AG08395 (cell line): Measurements from ENCODE around the gene KCP.

Experiments used
- DNase-seq: peaks from one replicate; pipeline ENCODE4 v3.0.0; 2012; ENCODE audit warnings: mixed read lengths, low spot score

The KCP gene

DNA sequence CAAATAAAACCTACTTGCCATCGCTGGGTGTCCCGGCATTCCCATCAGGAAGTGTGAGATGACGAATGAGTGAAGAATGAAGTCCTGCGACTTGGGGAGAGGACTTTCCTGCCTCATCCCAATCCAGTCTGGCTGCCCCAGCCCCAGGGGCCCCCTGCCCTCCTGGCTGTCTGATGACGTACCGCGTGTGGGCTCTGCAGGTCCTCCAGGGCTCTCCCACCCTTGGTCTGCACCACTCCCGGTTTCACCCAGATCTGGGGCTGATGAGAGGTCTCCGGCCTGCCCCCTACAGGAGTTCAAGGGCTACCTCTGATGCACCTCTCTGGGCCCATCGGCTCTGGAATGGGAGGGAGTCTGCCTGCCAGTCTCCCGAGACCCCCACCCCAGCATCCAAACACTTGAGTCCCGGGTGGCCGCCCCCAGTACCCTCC lies 38.1 kb downstream of the KCP start:
- no peak for DNase-seq

DNA sequence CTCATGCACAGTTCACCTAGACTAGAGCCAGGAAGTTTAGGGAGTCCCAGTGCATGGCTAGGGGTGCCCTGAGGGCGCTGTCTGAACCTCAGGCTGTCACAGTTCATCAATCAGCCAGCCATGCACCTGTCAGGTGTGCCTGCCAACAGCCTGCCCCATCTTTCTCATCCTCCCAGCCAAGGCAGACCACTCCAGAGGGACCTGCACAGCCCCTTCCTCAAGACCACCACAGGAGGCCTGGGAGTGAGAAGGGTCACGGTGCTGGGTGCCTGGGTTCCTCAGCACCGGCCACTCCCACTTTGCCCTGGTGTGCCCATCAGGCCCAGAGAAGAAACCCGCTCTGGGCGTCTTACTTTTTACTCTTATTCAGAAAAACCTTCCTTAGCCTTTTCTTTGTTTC lies 39.5 kb downstream of the KCP start:
- no peak for DNase-seq

DNA sequence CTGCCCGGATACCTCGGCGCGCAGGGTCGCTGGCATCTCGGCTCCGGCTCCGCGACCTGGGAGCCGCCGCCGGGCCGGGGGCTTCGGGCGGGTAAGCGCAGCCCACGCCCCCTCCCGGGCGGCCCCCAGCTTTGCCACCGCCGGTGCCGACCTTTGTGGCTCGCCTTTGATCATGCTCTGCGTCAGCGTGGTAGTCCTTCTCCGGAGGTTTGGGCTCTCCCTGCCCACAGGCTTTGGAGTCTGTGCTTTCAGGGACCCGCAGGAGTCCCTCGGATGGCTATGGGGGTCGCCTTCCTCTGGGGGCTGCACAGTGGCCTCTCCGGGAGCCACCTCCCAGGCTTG lies 40.6 kb downstream of the KCP start:
- no peak for DNase-seq

DNA sequence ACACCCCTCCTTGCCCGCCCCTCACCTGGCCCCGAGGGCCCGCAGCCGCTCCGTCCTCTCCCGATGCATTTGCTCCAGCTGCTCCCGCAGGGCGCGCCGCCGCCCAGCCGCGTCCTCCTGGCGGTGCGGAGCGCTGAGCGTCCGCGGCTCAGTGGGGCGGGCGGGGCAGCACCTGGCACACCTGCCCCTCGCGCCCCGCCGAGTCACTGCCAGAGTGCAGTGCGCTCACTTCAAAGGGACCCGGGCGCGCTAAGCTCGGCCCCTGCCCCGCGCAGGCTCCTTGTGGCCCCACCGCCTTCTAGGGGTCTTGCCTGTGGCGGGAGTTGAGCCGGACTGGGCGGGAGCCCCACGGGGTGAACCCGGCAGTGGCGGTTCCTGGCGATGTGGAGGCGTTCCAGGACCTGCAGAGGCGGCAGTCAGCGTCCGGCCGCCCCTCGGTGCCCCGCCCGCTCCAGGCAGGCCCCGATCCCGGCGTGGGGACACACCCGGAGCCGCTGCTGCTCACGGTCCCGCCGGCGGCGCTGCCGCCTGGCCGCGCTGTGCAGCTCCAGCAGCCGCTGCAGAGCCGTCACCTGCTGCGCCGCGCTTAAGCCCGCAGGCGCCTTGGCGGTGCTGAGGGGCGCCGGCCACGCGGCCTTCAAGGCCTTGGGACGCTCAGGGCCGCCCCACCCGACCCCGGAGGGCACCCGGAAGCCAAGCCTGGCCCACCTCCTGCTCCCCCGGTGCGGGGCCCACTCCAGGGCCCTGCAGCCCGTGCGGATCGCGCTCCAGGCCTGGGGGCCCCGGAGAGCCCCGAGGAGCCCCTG lies 41.2 kb downstream of the KCP start:
- peak; percentile 39 for DNase-seq

DNA sequence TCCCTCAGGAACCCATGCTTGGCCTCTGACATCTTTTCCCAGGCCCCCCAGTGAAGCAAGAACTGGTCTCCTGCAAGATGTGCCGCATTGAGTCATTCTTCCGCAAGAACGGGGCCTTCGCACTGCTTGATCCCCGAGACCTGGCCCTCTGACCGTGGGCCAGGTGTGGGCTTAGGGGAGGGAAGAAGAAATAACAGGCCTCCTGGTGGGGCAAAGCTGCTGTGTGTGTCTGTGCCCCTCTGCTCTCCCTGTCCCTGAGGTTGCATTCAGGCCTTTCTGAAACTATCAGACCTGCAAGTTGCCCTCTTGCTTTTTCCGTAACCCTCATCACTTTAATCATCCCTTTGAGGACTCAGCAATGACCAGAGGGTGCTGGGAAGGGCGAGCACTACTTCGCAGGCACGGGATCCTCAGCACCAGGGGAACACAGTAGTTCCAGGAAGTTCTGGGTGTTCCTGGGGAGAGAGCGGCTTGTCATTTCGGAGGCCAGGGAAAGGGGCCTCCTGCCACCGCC lies 41.8 kb downstream of the KCP start:
- no peak for DNase-seq

GRCh38 chr7:128867842-128868623 lies 42.5 kb downstream of the KCP start:
- no peak for DNase-seq

GRCh38 chr7:128867241-128867640 lies 43.3 kb downstream of the KCP start:
- DNase-seq, result no peak

DNA sequence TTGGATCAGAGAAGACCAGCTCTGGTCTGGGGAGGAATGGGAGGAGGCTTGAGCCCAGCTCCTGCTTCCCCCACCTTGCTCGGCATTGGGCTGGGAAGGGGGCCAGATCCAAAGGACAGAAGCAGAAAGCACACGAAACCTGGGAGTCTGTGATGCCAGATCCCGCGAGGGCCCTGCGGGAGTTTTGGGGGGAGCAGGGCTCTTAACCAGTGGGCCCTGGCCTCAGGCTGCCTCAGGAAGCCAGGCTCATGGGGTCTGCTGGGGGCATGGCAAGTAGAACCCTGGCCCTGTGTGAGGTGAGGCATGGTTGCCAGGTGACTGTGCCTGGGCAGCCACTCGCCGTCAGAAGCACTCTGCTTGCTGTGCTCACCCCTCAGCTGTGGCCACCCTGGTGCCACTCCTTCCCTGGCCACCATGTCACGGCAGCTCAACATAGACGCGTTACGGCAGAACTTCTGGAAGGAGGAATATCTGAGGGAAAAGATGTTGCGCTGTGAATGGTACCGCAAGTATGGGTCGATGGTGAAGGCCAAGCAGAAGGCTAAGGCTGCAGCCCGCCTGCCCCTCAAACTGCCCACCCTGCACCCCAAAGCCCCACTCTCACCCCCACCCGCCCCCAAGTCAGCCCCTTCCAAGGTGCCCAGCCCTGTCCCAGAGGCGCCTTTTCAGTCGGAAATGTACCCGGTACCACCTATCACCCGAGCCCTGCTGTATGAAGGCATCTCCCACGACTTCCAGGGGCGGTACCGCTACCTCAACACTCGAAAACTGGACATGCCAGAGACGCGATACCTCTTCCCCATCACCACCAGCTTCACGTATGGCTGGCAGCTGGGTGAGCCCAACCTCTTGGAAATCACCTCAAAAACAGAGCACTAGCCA lies 44.3 kb downstream of the KCP start:
- DNase-seq, result no peak

GRCh38 chr7:128865303-128865702 lies 45.2 kb downstream of the KCP start:
- DNase-seq, result no peak

DNA sequence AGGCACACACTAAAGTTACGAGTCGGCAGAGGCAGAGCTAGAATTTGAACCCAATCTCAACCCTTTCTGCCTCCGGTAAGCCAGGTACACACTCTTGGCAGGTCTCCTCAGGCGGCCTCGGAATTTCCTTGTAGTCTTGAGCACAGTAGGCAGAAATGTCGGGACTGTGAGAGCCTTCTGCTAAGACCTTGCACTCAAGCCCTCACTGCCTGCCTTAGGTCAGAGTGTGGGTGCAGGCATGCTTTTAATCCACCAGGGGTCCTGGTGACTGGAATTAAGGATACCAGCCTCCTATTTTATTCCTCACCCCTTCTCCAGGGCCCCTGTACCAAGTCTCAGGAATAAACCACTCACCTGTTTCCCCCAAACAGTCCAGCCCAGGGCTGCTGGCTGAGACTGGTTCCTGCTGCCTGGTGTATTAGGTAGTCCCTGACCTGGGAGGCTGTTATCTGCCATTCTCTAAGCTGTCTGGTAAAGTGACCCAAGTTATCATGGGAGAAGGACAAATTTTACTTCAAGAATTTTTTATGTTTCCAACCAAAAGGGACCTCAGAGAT lies 47.0 kb downstream of the KCP start:
- peak; percentile 84 for DNase-seq

DNA sequence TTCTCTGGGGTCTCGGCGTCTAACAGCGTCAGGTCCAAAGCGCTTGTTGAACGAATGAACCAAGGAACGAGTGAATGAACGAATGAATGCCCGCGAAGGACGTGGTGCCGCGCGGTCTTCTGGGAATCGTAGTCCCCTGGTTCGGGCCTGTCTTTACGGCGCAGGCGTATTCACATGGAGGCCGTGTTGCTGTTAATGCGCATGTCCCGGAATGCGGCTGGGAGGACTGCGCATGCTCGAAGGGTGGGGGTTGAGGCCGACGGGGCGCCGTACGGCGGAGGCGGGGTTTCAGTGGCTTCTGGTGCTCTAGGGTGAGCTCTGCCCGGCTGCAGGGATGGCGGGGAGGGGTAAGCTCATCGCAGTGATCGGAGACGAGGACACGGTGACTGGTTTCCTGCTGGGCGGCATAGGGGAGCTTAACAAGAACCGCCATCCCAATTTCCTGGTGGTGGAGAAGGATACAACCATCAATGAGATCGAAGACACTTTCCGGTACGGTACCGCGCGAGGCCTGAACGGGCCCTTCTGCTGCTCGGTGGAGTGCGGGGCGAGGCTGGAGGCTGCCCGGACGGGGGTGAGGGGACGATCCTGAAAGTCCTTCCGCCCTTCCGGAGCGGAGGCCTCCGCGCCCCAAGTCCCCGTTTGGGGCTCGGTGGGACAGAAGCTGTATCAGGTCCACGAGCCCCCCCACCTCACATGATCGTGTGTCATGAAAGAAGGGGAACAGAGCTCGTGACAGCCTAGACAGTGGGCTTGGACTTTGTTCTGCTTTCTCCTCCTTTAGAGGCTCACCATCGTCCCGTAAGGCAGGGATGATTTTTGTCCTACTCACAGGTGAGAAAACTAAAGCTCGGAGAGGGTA lies 47.7 kb downstream of the KCP start, which contains the start of gene ATP6V1F:
Gene ATP6V1F (plus strand): TSS at position 286 of the 862 bp plus-strand sequence. CDS start 49 bp downstream, at position 335.
- peak; percentile 100 for DNase-seq

DNA sequence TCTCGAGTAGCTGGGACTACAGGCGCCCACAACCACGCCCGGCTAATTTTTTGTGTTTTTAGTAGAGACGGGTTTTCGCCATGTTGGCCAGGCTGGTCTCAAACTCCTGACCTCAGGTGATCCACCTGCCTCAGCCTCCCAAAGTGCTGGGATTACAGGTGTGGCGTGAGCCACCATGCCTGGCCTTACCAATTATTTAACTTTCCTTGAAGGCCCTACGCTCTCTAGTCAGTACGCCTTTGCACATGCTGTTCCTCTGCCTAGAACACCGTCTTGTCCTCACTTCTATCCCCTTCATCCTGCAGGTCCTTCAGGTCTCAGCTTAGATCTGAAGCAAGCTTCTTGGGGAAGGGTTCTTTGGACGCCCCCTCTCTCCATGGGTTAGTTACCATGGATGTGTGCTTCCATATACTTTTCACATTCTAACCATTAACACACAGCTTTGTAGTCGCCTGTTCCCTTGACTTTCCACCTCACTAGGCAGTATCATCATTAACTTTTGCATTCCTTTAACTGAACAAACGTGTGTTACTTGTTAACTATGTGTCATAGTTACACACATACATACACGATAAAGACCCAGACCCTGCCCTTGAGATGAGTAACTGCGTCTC lies 48.4 kb downstream of the KCP start:
- DNase-seq, result no peak

- DNase-seq, result peak; percentile 67
Observed at GRCh38 chr7:128860158-128861073, 50.1 kb downstream of the KCP start.

GRCh38 chr7:128859232-128860157 lies 51.0 kb downstream of the KCP start:
- no peak for DNase-seq

- DNase-seq, result no peak
Observed at GRCh38 chr7:128858380-128859231, 51.9 kb downstream of the KCP start.

GRCh38 chr7:128856001-128856718 lies 54.3 kb downstream of the KCP start:
- DNase-seq, result no peak
